HEK293 (cell line): ENCODE measurements around the gene PBXIP1.

ENCODE experiments used
- AEBP2 ChIP-seq: fragments of 450-650 bp; formaldehyde crosslinking; IDR thresholded peaks from 2 replicates; pipeline ENCODE4 v1.5.1; 2016; ENCODE audit warnings: missing biosample characterization, missing genetic modification characterization, borderline replicate concordance
- BCL11B ChIP-seq: fragments of 450-650 bp; formaldehyde crosslinking; IDR thresholded peaks from 2 replicates; pipeline ENCODE4 v1.5.1; 2016; ENCODE audit warnings: low read depth, missing biosample characterization, missing genetic modification characterization
- EGR2 ChIP-seq: fragments of 450-650 bp; formaldehyde crosslinking; IDR thresholded peaks from 2 replicates; pipeline ENCODE4 v1.5.1; 2016; ENCODE audit warnings: low read depth, missing biosample characterization, missing genetic modification characterization
- HOXD13 ChIP-seq: sonication (generic); formaldehyde crosslinking; IDR thresholded peaks from 2 replicates; pipeline ENCODE4 v1.8.0; 2022; ENCODE audit warnings: missing genetic modification reagents, borderline replicate concordance
- PBX3 ChIP-seq: sonication (generic); formaldehyde crosslinking; IDR thresholded peaks from 2 replicates; pipeline ENCODE4 v1.8.1; 2022; ENCODE audit warnings: mild to moderate bottlenecking, moderate library complexity, missing genetic modification reagents
- REST ChIP-seq: fragments of 450-650 bp; formaldehyde crosslinking; IDR thresholded peaks from 2 replicates; pipeline ENCODE4 v1.5.1; 2016; ENCODE audit warnings: missing biosample characterization, missing genetic modification characterization
- TSHZ1 ChIP-seq: fragments of 450-650 bp; formaldehyde crosslinking; IDR thresholded peaks from 2 replicates; pipeline ENCODE4 v1.5.1; 2016; ENCODE audit warnings: missing biosample characterization, missing genetic modification characterization, borderline replicate concordance
- YY2 ChIP-seq: fragments of 450-650 bp; formaldehyde crosslinking; IDR thresholded peaks from 2 replicates; pipeline ENCODE4 v1.5.1; 2016; ENCODE audit warnings: missing biosample characterization, missing genetic modification characterization
- ZEB2 ChIP-seq: fragments of 450-650 bp; formaldehyde crosslinking; IDR thresholded peaks from 2 replicates; pipeline ENCODE4 v1.5.1; 2016; ENCODE audit warnings: missing biosample characterization, missing genetic modification characterization
- ZFP69B ChIP-seq: fragments of 450-650 bp; formaldehyde crosslinking; IDR thresholded peaks from 2 replicates; pipeline ENCODE4 v1.5.1; 2016; ENCODE audit warnings: missing biosample characterization, missing genetic modification characterization
- ZNF112 ChIP-seq: fragments of 450-650 bp; formaldehyde crosslinking; IDR thresholded peaks from 2 replicates; pipeline ENCODE4 v1.5.0; 2017; ENCODE audit warnings: missing biosample characterization, missing genetic modification characterization
- ZNF169 ChIP-seq: fragments of 450-650 bp; formaldehyde crosslinking; IDR thresholded peaks from 2 replicates; pipeline ENCODE4 v1.5.1; 2016; ENCODE audit warnings: missing biosample characterization, missing genetic modification characterization
- ZNF391 ChIP-seq: fragments of 450-650 bp; formaldehyde crosslinking; IDR thresholded peaks from 2 replicates; pipeline ENCODE4 v1.5.1; 2016; ENCODE audit warnings: low read depth, missing biosample characterization, missing genetic modification characterization, borderline replicate concordance
- ZNF449 ChIP-seq: fragments of 450-650 bp; formaldehyde crosslinking; IDR thresholded peaks from 2 replicates; pipeline ENCODE4 v1.5.1; 2017; ENCODE audit warnings: missing biosample characterization, mild to moderate bottlenecking, missing genetic modification characterization, moderate library complexity
- ZNF623 ChIP-seq: fragments of 450-650 bp; formaldehyde crosslinking; IDR thresholded peaks from 2 replicates; pipeline ENCODE4 v1.5.1; 2016; ENCODE audit warnings: missing biosample characterization, missing genetic modification characterization
- ZNF624 ChIP-seq: fragments of 450-650 bp; formaldehyde crosslinking; IDR thresholded peaks from 2 replicates; pipeline ENCODE4 v1.5.1; 2017; ENCODE audit warnings: missing biosample characterization, missing genetic modification characterization
- ZNF670 ChIP-seq: fragments of 450-650 bp; formaldehyde crosslinking; IDR thresholded peaks from 2 replicates; pipeline ENCODE4 v1.5.1; 2016; ENCODE audit warnings: missing biosample characterization, missing genetic modification characterization, low read depth
- TF ChIP-seq, protein P1 (sequence below): fragments of 450-650 bp; formaldehyde crosslinking; IDR thresholded peaks from 2 replicates; pipeline ENCODE4 v1.5.0; 2017; ENCODE audit warnings: missing biosample characterization, missing genetic modification characterization, borderline replicate concordance
- TF ChIP-seq, protein P2 (sequence below): fragments of 450-650 bp; formaldehyde crosslinking; optimal IDR thresholded peaks from 2 replicates; pipeline ENCODE3; 2016; ENCODE audit warnings: missing biosample characterization, mild to moderate bottlenecking, missing genetic modification characterization

Gene PBXIP1

GRCh38 chr1:154982897-154983648, 27.2 kb upstream of the PBXIP1 start, which contains the start of gene FLAD1 (continued):
- TF ChIP-seq ZNF449 (tag by site-specific recombination) (no peak), TSHZ1 (tag by site-specific recombination) (no peak), BCL11B (tag by site-specific recombination) (no peak), ZFP69B (no peak), ZNF112 (tag by site-specific recombination) (no peak), AEBP2 (no peak), ZNF391 (tag by site-specific recombination) (peak; percentile 15; the same call in 1 of the 2 replicates), REST (tag by site-specific recombination) (no peak), ZEB2 (tag by site-specific recombination) (peak; percentile 64; the same call in 1 of the 2 replicates), ZNF169 (tag by site-specific recombination) (no peak), ZNF624 (tag by site-specific recombination) (no peak), ZNF623 (tag by site-specific recombination) (no peak), HOXD13 (CRISPR knock-in tag) (no peak), YY2 (tag by site-specific recombination) (no peak), EGR2 (tag by site-specific recombination) (peak; percentile 84), ZNF670 (tag by site-specific recombination) (no peak), PBX3 (CRISPR knock-in tag) (peak; percentile 100)
- TF ChIP-seq, protein P1, sequence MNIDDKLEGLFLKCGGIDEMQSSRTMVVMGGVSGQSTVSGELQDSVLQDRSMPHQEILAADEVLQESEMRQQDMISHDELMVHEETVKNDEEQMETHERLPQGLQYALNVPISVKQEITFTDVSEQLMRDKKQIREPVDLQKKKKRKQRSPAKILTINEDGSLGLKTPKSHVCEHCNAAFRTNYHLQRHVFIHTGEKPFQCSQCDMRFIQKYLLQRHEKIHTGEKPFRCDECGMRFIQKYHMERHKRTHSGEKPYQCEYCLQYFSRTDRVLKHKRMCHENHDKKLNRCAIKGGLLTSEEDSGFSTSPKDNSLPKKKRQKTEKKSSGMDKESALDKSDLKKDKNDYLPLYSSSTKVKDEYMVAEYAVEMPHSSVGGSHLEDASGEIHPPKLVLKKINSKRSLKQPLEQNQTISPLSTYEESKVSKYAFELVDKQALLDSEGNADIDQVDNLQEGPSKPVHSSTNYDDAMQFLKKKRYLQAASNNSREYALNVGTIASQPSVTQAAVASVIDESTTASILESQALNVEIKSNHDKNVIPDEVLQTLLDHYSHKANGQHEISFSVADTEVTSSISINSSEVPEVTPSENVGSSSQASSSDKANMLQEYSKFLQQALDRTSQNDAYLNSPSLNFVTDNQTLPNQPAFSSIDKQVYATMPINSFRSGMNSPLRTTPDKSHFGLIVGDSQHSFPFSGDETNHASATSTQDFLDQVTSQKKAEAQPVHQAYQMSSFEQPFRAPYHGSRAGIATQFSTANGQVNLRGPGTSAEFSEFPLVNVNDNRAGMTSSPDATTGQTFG (tag by site-specific recombination): no peak
- TF ChIP-seq, protein P2, sequence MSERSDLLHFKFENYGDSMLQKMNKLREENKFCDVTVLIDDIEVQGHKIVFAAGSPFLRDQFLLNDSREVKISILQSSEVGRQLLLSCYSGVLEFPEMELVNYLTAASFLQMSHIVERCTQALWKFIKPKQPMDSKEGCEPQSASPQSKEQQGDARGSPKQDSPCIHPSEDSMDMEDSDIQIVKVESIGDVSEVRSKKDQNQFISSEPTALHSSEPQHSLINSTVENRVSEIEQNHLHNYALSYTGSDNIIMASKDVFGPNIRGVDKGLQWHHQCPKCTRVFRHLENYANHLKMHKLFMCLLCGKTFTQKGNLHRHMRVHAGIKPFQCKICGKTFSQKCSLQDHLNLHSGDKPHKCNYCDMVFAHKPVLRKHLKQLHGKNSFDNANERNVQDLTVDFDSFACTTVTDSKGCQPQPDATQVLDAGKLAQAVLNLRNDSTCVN (tag by site-specific recombination): no peak
